BJ (cell line): ENCODE results near the gene SUMF2. TPM values are rescaled to one million over a fixed set of nuclear protein-coding genes. Genes with fewer than 3 reads are reported as not detected.
"Not testable (repeated sequence)": the region's sequence is repeated elsewhere in the genome, so short reads cannot be mapped to it uniquely, and the experiment has no call there.

Experiments
- CTCF ChIA-PET: fragments of 350-600 bp; formaldehyde crosslinking; extraction: SDS; loops from one replicate; lab custom pipeline; 2021; ENCODE audit warnings: antibody characterized with exemption, inconsistent platforms; lab: Yijun Ruan, JAX
- POLR2A ChIA-PET: fragments of 300-600 bp; sonication (Branson Sonifier 250); formaldehyde crosslinking; extraction: SDS; loops from one replicate; lab custom pipeline; 2021; ENCODE audit warnings: antibody characterized with exemption; lab: Charles Lee
- DNase-seq: peaks from one replicate; pipeline ENCODE4 v3.0.0-alpha.2; 2011; ENCODE audit warnings: low read depth
- H3K27me3 ChIP-seq: 2 replicates; pipeline ENCODE4 v1.6.0; 2011; ENCODE audit warnings: low read length; ENCODE audit not compliant: control insufficient read depth, insufficient read depth
- H3K36me3 ChIP-seq: 2 replicates; pipeline ENCODE4 v1.5.1; 2011; ENCODE audit warnings: low read length; ENCODE audit not compliant: control insufficient read depth, insufficient read depth
- H3K4me3 ChIP-seq: 2 replicates; pipeline ENCODE4 v1.5.1; 2011; ENCODE audit warnings: low read depth, mild to moderate bottlenecking, control low read depth, low read length
- CTCF ChIP-seq: IDR thresholded peaks from 2 replicates; pipeline ENCODE4 v1.5.1; 2011; ENCODE audit warnings: low read depth, mild to moderate bottlenecking, control low read depth, inconsistent platforms, low read length, moderate library complexity; ENCODE audit not compliant: insufficient read depth
- polyA plus RNA-seq: library from polyadenylated mRNA; depleted of rRNA; stranded (reverse); fragments of >200 nt; gene quantifications from 2 replicates; pipeline ENCODE4 v1.2.3, GENCODE V29; 2011

SUMF2 gene
- polyA plus RNA-seq, 1 experiment, result 153 TPM

GRCh38 chr7:56087445-56087844 lies 23.4 kb downstream of the SUMF2 start:
- TF ChIP-seq CTCF, result no peak
- Histone ChIP-seq H3K4me3 (no peak overlapping the region), H3K27me3 (no peaks in the 10 kb centered on the region), H3K36me3 (peaks cover 5% of the 10 kb centered on the region; the same call in 1 of the 2 replicates)
- no peak for DNase-seq
- ChIA-PET CTCF (interaction anchor here (1.4 to 2.0 kb wide), 2 partner anchors 8 to 13 kb away, joined by 5 to 7 read pairs; no protein-coding TSS in a partner anchor), POLR2A (no interaction called here)

- ChIA-PET CTCF (interaction anchor here (0.9 to 3.3 kb wide), 5 partner anchors 8 to 88 kb away, joined by 3 to 24 read pairs (median 8); partner anchors contain the start of genes CCT6A and PSPH), POLR2A (interaction anchor here (0.6 kb wide), 1 partner anchor 86 kb away, joined by 3 read pairs; no protein-coding TSS in a partner anchor)
- peaks cover 4% of the 10 kb centered on the region; the same call in 1 of the 2 replicates for H3K36me3 ChIP-seq
- no peak overlapping the region for H3K4me3 ChIP-seq
- no peak for DNase-seq
- no peak for TF ChIP-seq CTCF
- H3K27me3 ChIP-seq, result no peaks in the 10 kb centered on the region
Observed at GRCh38 chr7:56091591-56091990, 27.5 kb downstream of the SUMF2 start.

GRCh38 chr7:56092388-56092787 lies 28.3 kb downstream of the SUMF2 start:
- ChIA-PET POLR2A (interaction anchor here (0.5 to 0.9 kb wide), 2 partner anchors 13 to 14 kb away, joined by 4 read pairs; partner anchors contain the start of gene CHCHD2), CTCF (interaction anchor here (0.7 to 3.3 kb wide), 15 partner anchors 9 to 451 kb away, joined by 3 to 24 read pairs (median 3); partner anchors contain the start of genes CCT6A and PSPH)
- not testable (repeated sequence) for H3K36me3 ChIP-seq, DNase-seq, H3K27me3 ChIP-seq, H3K4me3 ChIP-seq

GRCh38 chr7:56092789-56093531 lies 28.9 kb downstream of the SUMF2 start, which contains the start of gene PHKG1:
Gene PHKG1 (minus strand): TSS chr7:56092952. CDS start chr7:56088941, 4,011 bp downstream.
- POLR2A ChIA-PET, result interaction anchor here (0.5 to 0.9 kb wide), 3 partner anchors 12 to 42 kb away, joined by 3 to 4 read pairs (median 4); partner anchors contain the start of genes CCT6A, CHCHD2 and PSPH
- Histone ChIP-seq H3K36me3 (no peaks in the 10 kb centered on the region), H3K4me3 (no peak within 1 kb of the TSS), H3K27me3 (no peaks in the 10 kb centered on the region)
- CTCF ChIA-PET, result interaction anchor here (0.7 to 3.3 kb wide), 17 partner anchors 8 to 451 kb away, joined by 3 to 24 read pairs (median 3); partner anchors contain the start of genes CCT6A and PSPH
- DNase-seq, result peak; percentile 67
- peak; percentile 85 for TF ChIP-seq CTCF

GRCh38 chr7:56097700-56098099 lies 33.6 kb downstream of the SUMF2 start:
- no peak for TF ChIP-seq CTCF
- POLR2A ChIA-PET, result no interaction called here
- Histone ChIP-seq H3K4me3 (no peak overlapping the region), H3K36me3 (peaks cover 16% of the 10 kb centered on the region), H3K27me3 (no peaks in the 10 kb centered on the region)
- DNase-seq, result peak; percentile 81
- CTCF ChIA-PET, result interaction anchor here (1.1 kb wide), 1 partner anchor 18 kb away, joined by 4 read pairs; no protein-coding TSS in a partner anchor

- POLR2A ChIA-PET, DNase-seq, H3K27me3 ChIP-seq, H3K4me3 ChIP-seq: not testable (repeated sequence)
- CTCF ChIA-PET, result interaction anchor here (1.1 kb wide), 1 partner anchor 19 kb away, joined by 4 read pairs; no protein-coding TSS in a partner anchor
- peaks cover 16% of the 10 kb centered on the region for H3K36me3 ChIP-seq
Observed at GRCh38 chr7:56098187-56099008, 34.3 kb downstream of the SUMF2 start.
